MM.1S (cell line): Measurements from ENCODE around the gene HPSE2.

Source experiments
- DNase-seq: peaks from one replicate; pipeline ENCODE4 v3.0.0-alpha.2; 2015
- H2AFZ ChIP-seq: fragments of 300-600 bp; sonication (generic); 2 replicates; pipeline ENCODE4 v1.6.0; 2016; ENCODE audit warnings: antibody characterized with exemption, low read length
- H3F3A ChIP-seq: fragments of 300-600 bp; sonication (generic); 2 replicates; pipeline ENCODE4 v1.6.1; 2016; ENCODE audit warnings: mild to moderate bottlenecking, antibody characterized with exemption, low read length, moderate library complexity, mixed read lengths; ENCODE audit not compliant: insufficient read depth
- H3K27ac ChIP-seq: fragments of 300-600 bp; sonication (generic); 2 replicates; pipeline ENCODE4 v1.5.1; 2016; ENCODE audit warnings: mild to moderate bottlenecking, low read length
- H3K27me3 ChIP-seq: fragments of 300-600 bp; sonication (generic); replicated peaks from 2 replicates; pipeline ENCODE4 v1.6.0; 2016; ENCODE audit warnings: low read length; ENCODE audit not compliant: insufficient read depth
- H3K36me3 ChIP-seq: fragments of 300-600 bp; sonication (generic); replicated peaks from 2 replicates; pipeline ENCODE4 v1.6.1; 2016; ENCODE audit warnings: mild to moderate bottlenecking, low read length, mixed read lengths; ENCODE audit not compliant: insufficient read depth
- H3K4me1 ChIP-seq: fragments of 300-600 bp; sonication (generic); 2 replicates; pipeline ENCODE4 v1.6.1; 2016; ENCODE audit warnings: low read length, mixed read lengths
- H3K4me2 ChIP-seq: fragments of 300-600 bp; sonication (generic); 2 replicates; pipeline ENCODE4 v1.6.0; 2016; ENCODE audit warnings: low read depth, low read length
- H3K4me3 ChIP-seq: fragments of 300-600 bp; sonication (generic); 2 replicates; pipeline ENCODE4 v1.5.1; 2016; ENCODE audit warnings: low read length, mixed read lengths
- H3K79me2 ChIP-seq: fragments of 300-600 bp; sonication (generic); 2 replicates; pipeline ENCODE4 v1.6.1; 2016; ENCODE audit warnings: mixed run types, low read length, mixed read lengths
- H3K9ac ChIP-seq: fragments of 300-600 bp; sonication (generic); 2 replicates; pipeline ENCODE4 v1.6.1; 2016; ENCODE audit warnings: low read length, mixed read lengths
- H3K9me2 ChIP-seq: fragments of 300-600 bp; sonication (generic); replicated peaks from 2 replicates; pipeline ENCODE4 v1.6.1; 2016; ENCODE audit warnings: mild to moderate bottlenecking, low read length, mixed read lengths; ENCODE audit not compliant: insufficient read depth
- H3K9me3 ChIP-seq: fragments of 300-600 bp; sonication (generic); replicated peaks from 2 replicates; pipeline ENCODE4 v1.6.1; 2016; ENCODE audit warnings: mild to moderate bottlenecking, low read length, mixed read lengths; ENCODE audit not compliant: insufficient read depth
- H4K20me1 ChIP-seq: fragments of 300-600 bp; sonication (generic); 2 replicates; pipeline ENCODE4 v1.6.1; 2016; ENCODE audit warnings: mild to moderate bottlenecking, low read length, moderate library complexity, mixed read lengths; ENCODE audit not compliant: insufficient read depth
- EZH2 ChIP-seq: fragments of 300-600 bp; sonication (generic); optimal IDR thresholded peaks from 2 replicates; pipeline ENCODE3; 2017; ENCODE audit warnings: low read depth, mild to moderate bottlenecking, antibody characterized with exemption, low read length, mixed read lengths
- EZH2phosphoT487 ChIP-seq: fragments of 300-600 bp; sonication (generic); IDR thresholded peaks from 2 replicates; pipeline ENCODE4 v1.6.1; 2018; ENCODE audit warnings: antibody characterized with exemption, low read length
- TF ChIP-seq, protein P1 (sequence below): fragments of 300-600 bp; sonication (generic); IDR thresholded peaks from 2 replicates; pipeline ENCODE4 v1.5.1; 2016; ENCODE audit warnings: antibody characterized with exemption, low read length, mixed read lengths

Gene HPSE2

GRCh38 chr10:98408799-98409198, 826.9 kb downstream of the HPSE2 start:
- DNase-seq = no peak
- no peak for TF ChIP-seq EZH2phosphoT487
- TF ChIP-seq, protein P1, sequence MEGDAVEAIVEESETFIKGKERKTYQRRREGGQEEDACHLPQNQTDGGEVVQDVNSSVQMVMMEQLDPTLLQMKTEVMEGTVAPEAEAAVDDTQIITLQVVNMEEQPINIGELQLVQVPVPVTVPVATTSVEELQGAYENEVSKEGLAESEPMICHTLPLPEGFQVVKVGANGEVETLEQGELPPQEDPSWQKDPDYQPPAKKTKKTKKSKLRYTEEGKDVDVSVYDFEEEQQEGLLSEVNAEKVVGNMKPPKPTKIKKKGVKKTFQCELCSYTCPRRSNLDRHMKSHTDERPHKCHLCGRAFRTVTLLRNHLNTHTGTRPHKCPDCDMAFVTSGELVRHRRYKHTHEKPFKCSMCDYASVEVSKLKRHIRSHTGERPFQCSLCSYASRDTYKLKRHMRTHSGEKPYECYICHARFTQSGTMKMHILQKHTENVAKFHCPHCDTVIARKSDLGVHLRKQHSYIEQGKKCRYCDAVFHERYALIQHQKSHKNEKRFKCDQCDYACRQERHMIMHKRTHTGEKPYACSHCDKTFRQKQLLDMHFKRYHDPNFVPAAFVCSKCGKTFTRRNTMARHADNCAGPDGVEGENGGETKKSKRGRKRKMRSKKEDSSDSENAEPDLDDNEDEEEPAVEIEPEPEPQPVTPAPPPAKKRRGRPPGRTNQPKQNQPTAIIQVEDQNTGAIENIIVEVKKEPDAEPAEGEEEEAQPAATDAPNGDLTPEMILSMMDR = no peak
- no peak for TF ChIP-seq EZH2
- Histone ChIP-seq H3K9me2 (no peaks in the 10 kb centered on the region), H3K27ac (no peak overlapping the region), H3K4me1 (peaks cover 36% of the 10 kb centered on the region), H4K20me1 (no peaks in the 10 kb centered on the region), H3F3A (peaks cover 18% of the 10 kb centered on the region), H3K27me3 (no peaks in the 10 kb centered on the region), H2AFZ (no peak overlapping the region), H3K4me2 (no peak overlapping the region), H3K9me3 (no peaks in the 10 kb centered on the region), H3K9ac (no peak overlapping the region), H3K4me3 (no peak overlapping the region), H3K36me3 (no peaks in the 10 kb centered on the region), H3K79me2 (no peaks in the 10 kb centered on the region)

DNA sequence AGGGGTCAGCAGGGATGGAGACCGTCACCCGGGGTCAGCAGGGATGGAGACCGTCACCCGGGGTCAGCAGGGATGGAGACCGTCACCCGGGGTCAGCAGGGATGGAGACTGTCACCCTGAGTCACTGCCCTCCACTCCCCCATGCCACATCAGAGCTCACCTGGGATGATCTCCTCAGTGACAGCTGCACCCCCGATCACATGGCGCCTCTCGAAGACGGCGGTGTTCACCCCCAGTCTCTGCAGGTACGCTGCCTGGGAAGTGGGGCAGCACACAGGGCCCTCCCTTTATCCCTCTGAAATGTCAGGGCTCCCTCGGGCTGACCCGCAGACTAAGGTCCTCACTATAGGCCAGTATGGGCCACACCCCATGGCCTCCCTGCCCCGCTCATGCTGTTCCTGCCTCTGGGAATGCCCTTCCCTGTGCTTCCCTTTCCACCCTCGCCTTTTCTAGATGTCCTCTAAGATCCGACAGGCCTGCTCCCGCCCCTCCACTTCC, 827.9 kb downstream of the HPSE2 start:
- Histone ChIP-seq H3F3A (peaks cover 14% of the 10 kb centered on the region), H3K27me3 (no peaks in the 10 kb centered on the region), H3K36me3 (no peaks in the 10 kb centered on the region), H4K20me1 (no peaks in the 10 kb centered on the region), H3K9ac (no peak overlapping the region), H3K9me3 (no peaks in the 10 kb centered on the region), H3K4me1 (peaks cover 32% of the 10 kb centered on the region), H3K27ac (no peak overlapping the region), H2AFZ (no peak overlapping the region), H3K79me2 (no peaks in the 10 kb centered on the region), H3K4me2 (no peak overlapping the region), H3K4me3 (no peak overlapping the region), H3K9me2 (no peaks in the 10 kb centered on the region)
- TF ChIP-seq, protein P1 = no peak
- TF ChIP-seq EZH2phosphoT487 (no peak), EZH2 (no peak)
- DNase-seq = no peak
